GM10847 (cell line): ENCODE results near the gene SEMA4B.

Source experiments
- POLR2A ChIP-seq: IDR thresholded peaks from 2 replicates; pipeline ENCODE4 v1.6.1; 2011; ENCODE audit not compliant: insufficient read length; ENCODE audit errors: extremely low read depth

Gene SEMA4B

DNA sequence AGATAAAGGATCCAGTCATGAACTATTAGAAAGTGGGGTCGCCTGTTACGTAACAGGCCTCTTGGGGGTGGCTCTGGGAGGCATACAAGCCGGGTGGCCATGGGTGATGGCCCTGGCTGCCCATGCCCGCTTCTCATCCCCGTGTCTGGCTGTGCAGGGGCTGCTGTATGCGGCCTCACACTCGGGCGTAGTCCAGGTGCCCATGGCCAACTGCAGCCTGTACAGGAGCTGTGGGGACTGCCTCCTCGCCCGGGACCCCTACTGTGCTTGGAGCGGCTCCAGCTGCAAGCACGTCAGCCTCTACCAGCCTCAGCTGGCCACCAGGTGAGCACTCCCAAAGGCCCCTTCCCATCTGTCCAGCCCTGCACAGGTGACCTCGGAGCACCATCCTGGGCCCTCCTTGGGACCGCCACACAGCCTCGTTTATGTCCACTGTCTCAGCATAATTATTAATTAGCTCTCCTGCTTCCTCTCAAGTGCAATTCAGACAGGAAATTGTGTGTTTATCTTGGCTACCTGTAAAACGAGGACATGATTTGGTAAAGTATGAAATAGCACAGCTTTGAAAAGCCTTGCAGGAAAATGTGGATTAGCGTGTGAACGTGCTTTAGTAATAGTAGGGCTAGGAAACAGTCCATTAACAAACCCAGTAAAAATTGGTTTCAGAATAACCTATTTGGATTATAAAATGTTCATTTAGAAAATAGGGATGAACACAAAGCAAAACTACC is 24.5 kb downstream of the SEMA4B start:
- TF ChIP-seq POLR2A = no peak

DNA sequence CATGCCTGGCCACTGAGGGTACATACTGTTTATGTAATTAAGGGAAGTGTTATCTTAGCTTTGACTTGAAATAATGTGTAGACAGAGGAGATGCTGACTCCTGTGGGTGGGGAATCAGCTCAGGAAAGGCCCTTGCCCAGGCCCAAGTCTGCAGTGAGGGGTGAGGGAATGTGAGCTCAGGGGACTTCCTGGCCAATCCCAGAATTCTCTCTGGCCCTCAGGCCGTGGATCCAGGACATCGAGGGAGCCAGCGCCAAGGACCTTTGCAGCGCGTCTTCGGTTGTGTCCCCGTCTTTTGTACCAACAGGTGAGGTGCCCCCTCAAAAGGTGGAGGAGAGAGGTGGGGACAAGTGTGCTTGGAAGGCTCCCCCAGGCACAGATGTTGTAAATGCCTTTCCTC is 26.2 kb downstream of the SEMA4B start:
- TF ChIP-seq POLR2A = no peak

DNA sequence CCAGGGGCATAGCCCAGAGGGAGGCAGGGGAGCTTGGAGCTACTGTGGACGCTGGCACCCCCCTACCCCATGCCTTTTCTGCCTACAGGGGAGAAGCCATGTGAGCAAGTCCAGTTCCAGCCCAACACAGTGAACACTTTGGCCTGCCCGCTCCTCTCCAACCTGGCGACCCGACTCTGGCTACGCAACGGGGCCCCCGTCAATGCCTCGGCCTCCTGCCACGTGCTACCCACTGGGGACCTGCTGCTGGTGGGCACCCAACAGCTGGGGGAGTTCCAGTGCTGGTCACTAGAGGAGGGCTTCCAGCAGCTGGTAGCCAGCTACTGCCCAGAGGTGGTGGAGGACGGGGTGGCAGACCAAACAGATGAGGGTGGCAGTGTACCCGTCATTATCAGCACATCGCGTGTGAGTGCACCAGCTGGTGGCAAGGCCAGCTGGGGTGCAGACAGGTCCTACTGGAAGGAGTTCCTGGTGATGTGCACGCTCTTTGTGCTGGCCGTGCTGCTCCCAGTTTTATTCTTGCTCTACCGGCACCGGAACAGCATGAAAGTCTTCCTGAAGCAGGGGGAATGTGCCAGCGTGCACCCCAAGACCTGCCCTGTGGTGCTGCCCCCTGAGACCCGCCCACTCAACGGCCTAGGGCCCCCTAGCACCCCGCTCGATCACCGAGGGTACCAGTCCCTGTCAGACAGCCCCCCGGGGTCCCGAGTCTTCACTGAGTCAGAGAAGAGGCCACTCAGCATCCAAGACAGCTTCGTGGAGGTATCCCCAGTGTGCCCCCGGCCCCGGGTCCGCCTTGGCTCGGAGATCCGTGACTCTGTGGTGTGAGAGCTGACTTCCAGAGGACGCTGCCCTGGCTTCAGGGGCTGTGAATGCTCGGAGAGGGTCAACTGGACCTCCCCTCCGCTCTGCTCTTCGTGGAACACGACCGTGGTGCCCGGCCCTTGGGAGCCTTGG is 27.0 kb downstream of the SEMA4B start:
- no peak for TF ChIP-seq POLR2A

DNA sequence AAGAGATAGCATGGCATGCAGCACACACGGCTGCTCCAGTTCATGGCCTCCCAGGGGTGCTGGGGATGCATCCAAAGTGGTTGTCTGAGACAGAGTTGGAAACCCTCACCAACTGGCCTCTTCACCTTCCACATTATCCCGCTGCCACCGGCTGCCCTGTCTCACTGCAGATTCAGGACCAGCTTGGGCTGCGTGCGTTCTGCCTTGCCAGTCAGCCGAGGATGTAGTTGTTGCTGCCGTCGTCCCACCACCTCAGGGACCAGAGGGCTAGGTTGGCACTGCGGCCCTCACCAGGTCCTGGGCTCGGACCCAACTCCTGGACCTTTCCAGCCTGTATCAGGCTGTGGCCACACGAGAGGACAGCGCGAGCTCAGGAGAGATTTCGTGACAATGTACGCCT is 27.8 kb downstream of the SEMA4B start:
- no peak for TF ChIP-seq POLR2A

DNA sequence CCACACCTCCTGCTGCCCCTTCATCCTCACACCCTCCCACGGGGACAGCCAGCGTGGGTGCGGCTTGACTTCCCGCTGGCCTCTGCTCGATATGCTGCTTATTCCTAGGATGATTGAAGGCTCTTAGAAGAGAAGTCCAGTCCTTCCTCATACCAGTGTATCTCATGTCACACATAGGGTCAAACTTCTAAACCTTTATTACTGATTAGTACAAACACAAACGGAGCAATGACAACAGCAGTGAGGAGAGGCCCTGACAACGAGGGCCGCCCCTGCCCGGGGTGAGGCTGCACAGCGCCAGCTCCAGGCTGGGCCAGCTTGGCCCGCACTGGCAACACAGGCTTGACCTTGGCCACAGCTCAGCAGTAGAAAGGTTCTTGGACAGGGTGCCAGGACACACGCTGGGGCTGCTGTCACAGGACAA is 29.0 kb downstream of the SEMA4B start:
- TF ChIP-seq POLR2A = no peak

DNA sequence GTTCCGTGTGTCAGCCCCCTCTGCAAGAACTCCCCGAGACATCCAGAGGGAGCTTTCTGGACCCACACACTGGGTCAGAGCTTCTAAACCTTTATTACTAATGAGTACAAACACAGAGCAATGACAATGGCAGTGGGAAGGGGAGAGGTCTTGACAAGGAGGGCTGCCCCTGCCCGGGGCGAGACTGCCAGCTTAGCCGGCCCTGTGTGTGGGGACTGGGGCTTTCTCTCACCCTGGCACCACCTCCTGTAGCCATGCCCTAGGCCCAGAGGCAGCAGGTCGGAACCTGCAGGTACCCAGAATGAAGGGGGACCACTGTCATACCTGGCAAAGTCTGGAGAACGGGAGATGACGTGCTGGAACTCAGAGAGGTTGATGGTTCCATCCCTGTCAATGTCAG is 29.5 kb downstream of the SEMA4B start:
- TF ChIP-seq POLR2A = no peak

DNA sequence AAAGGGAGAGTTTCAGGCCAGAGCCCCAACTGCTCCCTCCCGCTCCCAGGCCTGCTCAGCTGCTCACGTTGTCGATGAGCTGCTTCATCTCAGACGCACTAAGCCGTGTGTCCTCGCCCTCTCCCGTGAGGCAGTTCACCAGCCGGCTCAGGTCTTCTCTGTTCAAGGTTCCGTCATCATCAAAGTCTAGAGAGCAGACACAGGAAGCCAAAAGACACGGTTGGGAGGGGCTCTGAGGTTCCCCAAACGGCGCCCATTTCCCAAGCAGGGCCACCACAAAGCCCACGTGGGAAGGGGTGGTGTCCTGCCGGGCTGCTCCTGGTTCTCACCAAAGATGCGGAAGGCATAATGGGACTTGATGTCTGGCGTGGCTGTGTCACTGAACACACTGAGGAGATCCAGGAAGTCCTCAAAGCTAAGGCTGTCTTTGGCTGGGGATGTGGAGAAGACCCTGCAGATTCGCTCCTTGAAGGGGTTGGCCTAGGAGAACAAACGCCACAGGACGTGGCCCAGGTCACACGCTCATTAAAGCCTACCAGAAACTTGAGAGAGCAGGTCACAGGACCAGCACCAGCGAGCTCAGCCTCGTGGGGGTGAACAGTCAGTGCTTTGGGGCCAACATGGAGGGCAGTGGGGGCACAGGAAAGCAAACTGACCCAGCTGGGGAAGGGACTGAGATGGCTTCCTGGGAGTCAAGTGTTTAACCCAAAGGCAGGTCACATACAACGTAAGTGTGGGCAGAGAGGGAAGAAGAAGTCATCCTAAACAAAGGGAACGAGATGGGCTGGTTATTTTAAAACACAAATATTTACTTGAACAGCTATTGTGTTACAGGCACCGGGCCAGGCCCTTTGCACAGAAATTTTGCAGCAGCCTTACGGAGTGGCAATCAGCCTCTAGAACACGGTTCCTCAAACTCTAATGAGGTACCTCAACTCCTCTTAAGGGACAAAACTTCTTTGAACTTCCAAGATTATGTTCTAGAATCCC is 30.2 kb downstream of the SEMA4B start:
- no peak for TF ChIP-seq POLR2A

DNA sequence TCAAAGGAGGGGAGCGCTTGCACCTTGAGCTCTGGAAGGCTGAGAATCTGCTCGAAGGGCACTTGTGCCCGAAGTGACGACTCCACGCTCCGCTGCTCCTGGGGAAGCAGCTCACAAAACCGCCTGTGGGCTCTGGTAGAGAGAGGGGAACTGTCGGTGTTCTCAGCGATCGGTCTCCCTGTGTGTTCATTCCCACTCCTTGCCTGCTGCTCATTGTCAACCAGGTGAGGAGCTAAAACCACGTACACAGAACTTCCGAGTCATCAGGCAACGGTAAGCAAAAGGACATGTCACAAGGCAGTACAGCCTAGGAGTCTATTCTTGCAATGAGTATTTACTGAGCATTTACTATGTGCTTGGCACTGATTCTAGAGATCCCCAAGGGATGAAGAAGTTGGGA is 31.1 kb downstream of the SEMA4B start:
- TF ChIP-seq POLR2A = no peak

DNA sequence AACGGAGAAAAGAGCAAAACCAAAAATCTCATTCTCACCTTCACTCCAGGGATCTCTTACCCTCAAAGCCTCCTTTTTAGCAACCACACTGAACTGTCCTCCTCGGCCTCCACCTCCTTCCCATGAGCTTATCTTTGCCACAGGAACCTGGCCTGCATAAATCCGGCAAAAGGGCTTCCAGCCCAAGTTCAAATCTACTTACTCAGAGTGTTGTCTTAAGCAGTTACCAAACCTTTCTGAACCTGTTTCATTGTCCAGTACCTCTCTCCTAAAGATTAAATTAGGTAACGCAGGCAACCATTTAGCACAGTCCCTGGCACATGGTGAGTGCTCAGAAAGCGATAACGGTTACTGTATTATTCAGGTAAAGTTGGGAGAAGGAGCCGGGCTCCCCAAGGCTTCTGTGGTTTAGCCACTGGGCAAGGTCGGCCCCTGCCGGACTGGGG is 31.8 kb downstream of the SEMA4B start:
- no peak for TF ChIP-seq POLR2A

DNA sequence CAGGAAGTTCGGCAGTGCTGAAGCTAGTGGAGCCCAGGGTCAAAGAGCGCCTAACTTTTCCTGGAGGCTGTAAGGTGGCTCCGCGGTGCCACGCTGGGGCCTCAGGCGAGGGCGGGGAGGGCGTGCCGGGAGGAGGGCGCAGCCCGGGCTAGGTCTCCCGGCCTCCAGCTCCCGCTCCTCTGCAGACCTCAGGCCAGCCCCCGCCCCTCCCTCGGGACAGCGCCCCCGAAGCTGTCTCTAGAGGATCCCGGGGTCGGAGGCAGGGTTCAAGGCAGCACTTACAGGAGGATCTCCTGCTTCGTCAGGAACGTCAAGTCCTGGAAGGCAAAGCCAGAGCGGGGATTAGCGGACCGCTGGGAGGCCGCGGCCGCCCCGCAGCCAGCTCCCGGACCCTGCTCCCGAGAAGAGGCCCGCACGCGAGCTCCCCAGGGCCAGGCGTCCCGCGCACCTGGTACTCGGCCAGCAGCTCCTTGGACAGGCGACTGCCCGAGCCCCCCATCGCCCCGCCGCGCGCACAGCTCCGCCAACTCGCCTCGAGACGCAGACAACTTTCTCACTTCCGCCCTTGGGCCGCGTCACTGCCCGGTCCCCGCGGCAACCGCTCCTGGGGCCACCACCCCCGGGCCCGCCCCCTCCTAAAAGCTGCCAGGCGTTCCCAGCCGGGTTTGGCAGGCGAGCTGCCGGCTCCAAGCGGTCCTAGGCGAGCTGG is 32.4 kb downstream of the SEMA4B start, which contains the start of gene CIB1:
TSS of gene CIB1 (minus strand) at position 555 of the 709 bp plus-strand sequence. CDS start at position 499, 56 bp downstream.
- no peak for TF ChIP-seq POLR2A

DNA sequence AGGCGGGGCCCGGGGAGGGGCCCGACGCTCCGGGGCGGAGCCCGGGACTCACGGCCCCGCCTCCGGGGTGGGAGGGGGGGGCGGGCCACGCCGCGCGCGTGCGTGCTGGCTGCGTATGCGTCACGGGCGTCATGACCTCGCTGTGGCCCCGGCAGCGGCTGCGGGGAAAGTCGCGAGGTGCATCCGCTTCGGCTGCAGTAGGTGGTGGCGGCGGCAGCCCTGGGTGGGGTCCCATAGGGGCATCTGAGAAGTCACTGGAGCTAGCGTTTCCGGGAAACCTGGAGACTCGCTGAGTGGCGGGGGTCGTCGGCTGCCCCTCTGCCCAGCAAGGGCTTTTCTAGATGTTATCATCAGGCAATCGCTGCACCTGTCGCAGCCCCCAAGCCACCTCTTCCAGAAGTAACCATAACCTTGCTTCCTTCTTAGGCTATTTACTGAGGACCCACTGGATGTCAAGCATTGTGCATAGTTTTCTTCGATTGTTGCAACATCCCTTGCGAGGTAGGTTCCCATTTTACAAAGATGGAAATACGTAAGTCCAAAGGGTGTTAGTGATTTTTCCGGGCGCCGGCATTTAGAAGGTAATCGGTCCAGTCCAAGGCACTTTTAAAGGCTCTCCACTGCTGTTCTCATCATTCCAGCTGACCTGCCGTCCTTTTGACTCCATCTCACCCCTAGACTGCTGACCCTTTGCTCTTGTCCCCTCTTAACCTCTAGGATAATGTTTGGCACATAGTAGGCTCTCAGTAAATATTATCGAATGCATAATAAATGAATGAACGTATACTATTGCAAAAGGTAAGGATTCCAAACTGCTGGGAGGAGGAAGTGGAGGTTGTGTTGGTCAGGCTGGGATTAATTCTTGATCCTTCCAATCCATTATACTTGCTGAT is 33.2 kb downstream of the SEMA4B start, which contains the start of gene GDPGP1:
TSS of gene GDPGP1 (plus strand) at position 114 of the 893 bp plus-strand sequence. CDS start 6,700 bp downstream, outside the sequence.
- TF ChIP-seq POLR2A = peak; percentile 89

DNA sequence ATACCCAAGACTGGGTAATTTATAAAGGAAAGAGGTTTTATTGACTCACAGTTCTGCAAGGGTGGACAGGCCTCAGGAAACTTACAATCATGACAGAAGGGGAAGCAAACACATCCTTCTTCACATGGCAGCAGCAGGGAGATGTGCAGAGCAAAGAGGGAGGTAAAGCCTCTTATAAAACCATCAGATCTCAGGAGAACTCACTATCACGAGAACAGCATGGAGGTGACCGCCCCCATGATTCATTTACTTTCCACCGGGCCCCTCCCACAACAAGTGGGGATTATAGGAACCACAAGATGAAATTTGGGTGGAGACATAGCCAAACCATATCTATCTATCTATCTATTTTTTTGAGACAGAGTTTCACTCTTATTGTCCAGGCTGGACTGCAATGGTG is 38.2 kb downstream of the SEMA4B start:
- TF ChIP-seq POLR2A = no peak

DNA sequence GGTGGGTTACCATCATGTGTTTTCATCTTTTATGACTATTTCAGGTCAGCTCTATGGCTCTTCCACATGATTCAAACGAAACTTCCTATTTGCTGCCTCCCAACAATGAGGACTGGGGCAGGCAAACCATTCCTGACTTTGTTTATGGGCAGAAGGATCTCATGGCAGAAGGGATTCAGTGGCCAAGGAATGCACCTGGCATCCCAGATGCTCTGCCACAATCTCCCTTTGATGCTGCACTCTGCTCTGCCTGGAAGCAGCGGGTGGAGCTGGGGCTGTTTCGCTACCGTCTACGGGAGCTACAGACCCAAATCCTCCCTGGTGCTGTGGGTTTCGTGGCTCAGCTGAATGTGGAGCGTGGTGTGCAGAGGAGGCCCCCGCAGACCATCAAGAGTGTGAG is 39.7 kb downstream of the SEMA4B start:
- TF ChIP-seq POLR2A = no peak
